ENCODE data around the gene CBR4. TPM values are rescaled to one million over a fixed set of nuclear protein-coding genes. Genes with fewer than 3 reads are reported as not detected.

CBR4 gene
- total RNA-seq, 1 donor from 2014 or later: 15.2 TPM

DNA sequence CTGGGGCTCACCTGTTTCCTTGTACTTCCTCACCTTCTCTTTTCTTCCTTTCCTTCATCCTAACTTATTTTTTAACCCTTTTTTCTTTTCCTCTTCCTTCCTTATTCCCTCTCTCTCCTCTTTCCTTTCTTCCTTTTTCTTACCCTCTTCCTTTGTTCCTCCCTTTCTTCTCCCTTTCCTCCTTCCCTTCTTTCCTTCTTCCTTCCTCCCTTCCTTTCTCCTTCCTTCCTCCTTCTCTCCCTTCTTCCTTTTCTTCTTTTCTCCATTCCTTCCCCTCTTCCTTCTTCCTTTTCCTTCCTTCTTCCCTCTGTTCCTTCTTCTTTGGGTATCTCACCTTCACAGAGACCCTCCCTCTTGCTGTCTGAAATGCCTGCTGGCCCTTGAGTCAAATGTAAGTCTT is 22.1 kb upstream of the CBR4 start:
- Mint-ChIP-seq H3K27ac (ENCODE audit: unreplicated experiment) (no peak overlapping the region), H3K27me3 (ENCODE audit: low read depth) (peaks cover 2% of the 10 kb centered on the region), H3K9me3 (ENCODE audit: low read depth) (peaks cover 7% of the 10 kb centered on the region), H3K4me1 (ENCODE audit: low read depth) (peaks cover 6% of the 10 kb centered on the region), H3K36me3 (ENCODE audit: low read depth) (no peaks in the 10 kb centered on the region), H3K4me3 (ENCODE audit: unreplicated experiment) (no peak overlapping the region)
- no peak for TF ChIP-seq CTCF (IDR thresholded peaks at IDR 0.05)
- no peak for DNase-seq (ENCODE audit: low spot score)

GRCh38 chr4:169031392-169031791 is 21.3 kb upstream of the CBR4 start:
- Mint-ChIP-seq H3K27me3 (ENCODE audit: low read depth) (peaks cover 2% of the 10 kb centered on the region), H3K9me3 (ENCODE audit: low read depth) (peaks cover 7% of the 10 kb centered on the region), H3K27ac (ENCODE audit: unreplicated experiment) (no peak overlapping the region), H3K4me1 (ENCODE audit: low read depth) (peaks cover 6% of the 10 kb centered on the region), H3K36me3 (ENCODE audit: low read depth) (no peaks in the 10 kb centered on the region), H3K4me3 (ENCODE audit: unreplicated experiment) (no peak overlapping the region)
- no peak for TF ChIP-seq CTCF (IDR thresholded peaks at IDR 0.05)
- no peak for DNase-seq (ENCODE audit: low spot score)

DNA sequence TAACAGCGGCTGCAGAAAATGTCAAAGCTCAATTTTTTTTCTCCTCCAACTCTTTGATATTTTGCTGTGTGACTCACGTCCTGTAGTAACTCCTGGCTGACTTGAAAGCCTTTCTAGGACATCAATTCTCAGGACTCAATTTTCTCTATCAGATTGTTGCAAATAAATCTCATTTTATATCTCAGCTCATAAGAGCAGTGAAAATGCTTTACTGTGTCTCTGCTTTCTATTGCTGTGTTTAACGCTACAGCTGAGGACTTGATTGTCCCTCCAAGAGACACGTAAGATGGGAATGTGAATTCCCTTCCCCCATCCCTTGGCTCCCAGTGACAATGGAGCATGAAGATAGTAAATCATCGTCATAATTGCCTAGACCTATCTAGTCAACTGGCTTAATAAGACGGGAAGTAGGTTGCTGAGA is 20.5 kb upstream of the CBR4 start:
- H3K9me3 Mint-ChIP-seq (ENCODE audit: low read depth): peaks cover 7% of the 10 kb centered on the region
- H3K4me3 Mint-ChIP-seq (ENCODE audit: unreplicated experiment): no peak overlapping the region
- peaks cover 9% of the 10 kb centered on the region for H3K4me1 Mint-ChIP-seq (ENCODE audit: low read depth)
- H3K36me3 Mint-ChIP-seq (ENCODE audit: low read depth): no peaks in the 10 kb centered on the region
- no peak overlapping the region for H3K27ac Mint-ChIP-seq (ENCODE audit: unreplicated experiment)
- peaks cover 2% of the 10 kb centered on the region for H3K27me3 Mint-ChIP-seq (ENCODE audit: low read depth)
- TF ChIP-seq CTCF (IDR thresholded peaks at IDR 0.05): no peak
- DNase-seq (ENCODE audit: low spot score): no peak

DNA sequence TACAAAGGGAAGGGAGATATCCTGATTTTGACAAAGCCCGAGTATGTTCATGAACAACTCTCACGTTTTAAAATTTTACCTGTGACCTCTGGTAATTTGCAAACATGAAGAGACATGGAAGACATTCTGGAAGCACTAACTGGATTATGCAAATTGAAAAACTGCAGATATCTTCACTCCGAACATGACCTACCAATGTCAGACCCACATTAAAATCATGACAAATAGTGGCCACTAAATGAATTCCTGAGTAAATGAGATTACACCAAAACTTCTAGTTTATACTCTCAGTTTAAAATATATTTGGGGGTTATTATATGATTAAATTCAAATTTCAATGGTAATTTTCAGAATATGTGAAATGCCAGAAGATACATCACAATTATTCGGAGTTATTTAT is 19.9 kb upstream of the CBR4 start:
- peaks cover 13% of the 10 kb centered on the region for H3K4me1 Mint-ChIP-seq (ENCODE audit: low read depth)
- H3K27ac Mint-ChIP-seq (ENCODE audit: unreplicated experiment): no peak overlapping the region
- TF ChIP-seq CTCF (IDR thresholded peaks at IDR 0.05): no peak
- no peak for DNase-seq (ENCODE audit: low spot score)
- peaks cover 7% of the 10 kb centered on the region for H3K9me3 Mint-ChIP-seq (ENCODE audit: low read depth)
- no peak overlapping the region for H3K4me3 Mint-ChIP-seq (ENCODE audit: unreplicated experiment)
- peaks cover 2% of the 10 kb centered on the region for H3K27me3 Mint-ChIP-seq (ENCODE audit: low read depth)
- no peaks in the 10 kb centered on the region for H3K36me3 Mint-ChIP-seq (ENCODE audit: low read depth)

GRCh38 chr4:169027663-169028062 is 17.6 kb upstream of the CBR4 start:
- Mint-ChIP-seq H3K27me3 (ENCODE audit: low read depth) (peaks cover 2% of the 10 kb centered on the region), H3K4me1 (ENCODE audit: low read depth) (peaks cover 18% of the 10 kb centered on the region), H3K27ac (ENCODE audit: unreplicated experiment) (no peak overlapping the region), H3K36me3 (ENCODE audit: low read depth) (no peaks in the 10 kb centered on the region), H3K9me3 (ENCODE audit: low read depth) (peaks cover 7% of the 10 kb centered on the region), H3K4me3 (ENCODE audit: unreplicated experiment) (no peak overlapping the region)
- no peak for TF ChIP-seq CTCF (IDR thresholded peaks at IDR 0.05)
- DNase-seq (ENCODE audit: low spot score): no peak

Measured in chondrocyte (in vitro differentiated cells).